HG03196 (cell line): ENCODE measurements around the gene SNTG2.

Experiments used
- ATAC-seq: cut with Tn5 transposase; IDR thresholded peaks from one replicate; pipeline ENCODE4 v1.9.1; 2021; ENCODE audit not compliant: unreplicated experiment

The SNTG2 gene

DNA sequence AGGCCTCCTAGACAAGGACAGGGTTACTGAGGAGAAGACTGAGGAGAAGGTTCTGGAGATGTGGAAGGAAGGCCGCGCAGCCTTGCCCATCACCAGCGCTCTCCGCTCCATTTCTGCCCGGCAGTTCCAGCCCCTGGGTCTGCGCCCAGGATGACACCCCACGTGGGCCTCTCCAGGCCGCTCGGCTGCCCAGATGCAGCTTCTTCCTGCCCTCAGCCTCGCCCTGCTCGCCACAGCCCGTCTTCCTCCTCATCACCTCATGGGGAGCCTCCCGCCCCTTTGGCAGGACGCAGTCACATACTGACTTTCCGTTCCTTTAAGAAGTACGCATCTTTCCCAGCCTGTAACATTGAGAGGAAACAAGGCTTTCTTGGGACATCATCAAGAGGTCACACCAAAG, 37.1 kb downstream of the SNTG2 start:
- no peak for ATAC-seq

GRCh38 chr2:989781-990467, 39.3 kb downstream of the SNTG2 start:
- no peak for ATAC-seq

- no peak for ATAC-seq
Observed at GRCh38 chr2:990970-991369, 40.3 kb downstream of the SNTG2 start.

DNA sequence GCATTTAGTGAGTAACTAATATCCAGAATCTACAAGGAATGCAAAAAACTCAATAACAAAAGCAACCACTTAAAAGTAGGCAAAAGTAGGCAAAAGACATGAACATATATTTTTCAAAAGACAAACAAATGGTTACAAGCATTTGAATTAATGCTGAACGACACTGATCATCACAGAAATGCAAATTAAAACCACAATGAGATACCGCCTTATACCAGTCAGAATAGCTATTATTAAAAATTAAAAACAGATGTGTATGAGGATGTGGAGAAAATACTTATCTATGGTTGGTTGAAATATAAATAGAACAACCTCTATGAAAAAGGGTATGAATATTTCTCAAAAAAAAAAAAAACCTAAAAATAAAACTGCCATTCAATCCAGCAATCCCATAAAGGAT, 51.7 kb downstream of the SNTG2 start:
- no peak for ATAC-seq

- ATAC-seq, result no peak
Observed at GRCh38 chr2:1004398-1004797, 53.7 kb downstream of the SNTG2 start.

DNA sequence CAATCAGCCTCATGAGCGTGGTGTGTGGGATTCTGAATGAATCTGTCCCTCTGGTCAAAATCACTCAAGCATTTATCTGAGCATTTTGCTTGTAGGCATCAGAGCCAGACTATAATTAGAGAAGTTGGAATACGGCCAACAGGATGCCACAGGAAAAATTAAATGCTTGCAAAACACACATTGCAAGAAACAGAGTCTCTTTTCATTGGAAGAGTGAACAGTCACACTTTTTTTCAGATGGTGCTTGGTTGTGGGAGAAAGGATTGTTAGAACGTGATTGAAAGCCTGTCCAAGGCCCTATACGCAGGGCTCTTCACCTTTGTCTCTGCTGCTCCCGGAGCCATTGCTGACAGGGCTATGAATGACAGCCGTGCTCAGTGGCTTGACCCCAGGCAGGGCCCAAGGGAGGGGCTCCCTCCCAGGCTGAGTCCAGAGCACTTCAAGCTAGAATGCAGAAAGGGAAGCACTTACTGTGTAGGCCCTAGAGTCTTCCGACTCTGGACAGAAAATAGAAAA, 59.8 kb downstream of the SNTG2 start:
- ATAC-seq, result no peak

DNA sequence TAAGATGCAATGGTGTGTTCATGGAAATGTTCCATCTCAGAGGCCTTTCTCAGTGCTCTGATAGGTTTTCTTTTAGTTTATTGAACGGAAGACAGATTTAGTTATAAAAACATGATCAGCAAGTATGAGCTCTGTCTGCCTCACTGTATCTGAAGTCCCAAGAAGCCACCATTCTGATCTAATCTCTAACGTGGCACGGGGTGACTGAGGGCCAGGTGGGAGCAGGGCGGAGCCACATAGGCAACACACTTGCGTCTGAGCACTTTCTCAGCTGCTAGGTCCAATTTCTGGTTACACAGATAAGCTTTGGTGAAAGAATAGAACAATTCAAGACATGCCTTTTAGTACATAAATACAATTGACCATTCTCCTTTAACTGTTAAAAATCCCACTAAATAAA, 60.4 kb downstream of the SNTG2 start:
- ATAC-seq, result no peak

DNA sequence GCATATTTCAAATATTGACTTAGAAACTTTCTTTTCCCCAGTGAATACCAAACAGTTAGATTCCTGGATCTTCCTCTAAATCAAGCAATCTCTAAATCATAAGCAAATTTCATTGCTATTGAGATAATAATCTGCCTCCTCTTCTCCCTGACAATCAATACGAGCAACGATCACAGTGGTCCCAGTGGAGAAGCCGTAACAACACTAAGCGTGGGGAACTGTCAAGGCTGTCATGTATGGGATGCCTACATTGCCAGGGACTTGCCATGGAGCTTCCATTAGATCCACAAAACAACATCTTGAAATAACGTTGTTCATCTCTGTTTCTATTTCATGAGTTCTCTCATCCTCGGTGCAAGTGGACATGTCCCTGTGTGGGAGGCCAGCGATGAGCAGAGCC, 61.3 kb downstream of the SNTG2 start:
- ATAC-seq, result no peak

DNA sequence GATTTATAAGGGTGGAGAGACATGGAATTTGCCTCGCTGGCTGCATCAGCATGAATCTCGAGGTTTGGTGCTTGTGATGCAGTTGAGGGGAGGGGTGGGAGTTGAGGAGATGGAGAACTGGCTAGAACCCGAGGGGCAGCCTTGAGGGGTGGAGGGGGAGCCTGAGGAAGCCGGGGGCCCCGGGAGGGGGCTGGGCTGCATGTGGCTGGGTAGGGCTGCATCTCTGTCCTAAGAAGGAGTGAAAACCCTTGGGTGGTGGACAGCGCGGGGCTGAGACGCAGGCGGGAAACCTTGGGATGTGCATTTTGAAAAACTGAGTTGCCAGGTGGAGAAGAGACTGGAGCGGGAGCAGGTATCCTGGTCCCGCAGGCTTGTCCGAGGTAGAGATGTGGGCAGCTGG, 64.2 kb downstream of the SNTG2 start:
- ATAC-seq, result no peak

DNA sequence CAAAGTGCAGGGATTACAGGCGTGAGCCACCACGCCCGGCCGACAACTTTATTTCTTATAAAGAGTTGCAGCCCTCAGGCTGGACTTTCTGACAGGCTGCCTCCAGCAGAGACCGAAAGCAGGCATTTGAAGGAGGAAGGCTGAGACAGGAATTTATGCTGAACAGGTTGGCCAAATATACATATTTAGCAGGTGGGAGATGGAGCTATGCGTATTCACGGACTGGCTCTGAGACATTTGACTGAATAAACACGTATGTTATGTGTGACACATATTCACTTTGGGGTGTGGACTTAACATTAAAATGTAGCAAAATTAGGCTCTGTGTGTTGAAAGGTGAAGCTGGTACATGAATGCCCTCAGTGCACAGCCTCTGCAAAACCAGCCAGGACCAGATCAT, 65.9 kb downstream of the SNTG2 start:
- ATAC-seq, result no peak

GRCh38 chr2:1017827-1018226, 67.2 kb downstream of the SNTG2 start:
- ATAC-seq, result no peak

DNA sequence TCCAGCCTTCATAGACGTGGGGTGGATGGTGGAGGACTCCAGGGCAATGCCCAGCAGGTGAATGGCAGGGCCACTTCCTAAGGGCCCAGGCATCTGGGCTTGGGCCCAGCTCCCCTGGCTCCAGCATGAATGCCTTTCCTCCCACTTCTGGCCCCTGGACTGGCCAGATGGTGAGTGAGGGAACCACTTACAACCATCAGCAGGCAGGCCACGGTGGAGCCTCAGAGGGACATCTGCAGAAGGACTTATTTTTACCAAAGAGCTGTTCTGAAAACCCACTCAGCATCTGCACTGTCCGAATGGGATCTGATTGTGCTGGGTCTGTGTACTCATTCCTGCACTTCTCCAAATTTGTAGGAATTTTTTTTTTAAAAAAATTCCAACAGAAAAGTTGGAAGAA, 69.6 kb downstream of the SNTG2 start:
- ATAC-seq, result no peak

DNA sequence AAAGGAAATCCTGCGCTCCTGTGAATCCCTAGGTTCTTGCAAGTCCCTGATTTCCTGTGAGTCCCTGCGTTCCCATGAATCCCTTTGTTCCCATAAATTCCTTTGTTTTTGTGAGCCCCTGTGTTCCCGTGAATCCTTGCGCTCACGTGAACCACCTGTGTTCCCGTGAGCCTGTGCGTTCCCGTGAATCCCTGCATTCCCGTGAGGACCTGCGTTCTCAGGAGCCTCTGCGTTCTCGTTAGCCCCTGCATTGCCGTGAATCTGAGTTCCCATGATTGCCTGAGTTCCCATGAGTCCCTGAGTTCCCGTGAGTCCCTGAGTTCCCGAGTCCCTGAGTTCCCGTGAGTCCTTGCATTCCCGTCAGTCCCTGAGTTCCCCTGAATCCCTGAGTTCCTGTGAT, 71.5 kb downstream of the SNTG2 start:
- no peak for ATAC-seq

- ATAC-seq, result no peak
Observed at GRCh38 chr2:1024981-1025380, 74.3 kb downstream of the SNTG2 start.

DNA sequence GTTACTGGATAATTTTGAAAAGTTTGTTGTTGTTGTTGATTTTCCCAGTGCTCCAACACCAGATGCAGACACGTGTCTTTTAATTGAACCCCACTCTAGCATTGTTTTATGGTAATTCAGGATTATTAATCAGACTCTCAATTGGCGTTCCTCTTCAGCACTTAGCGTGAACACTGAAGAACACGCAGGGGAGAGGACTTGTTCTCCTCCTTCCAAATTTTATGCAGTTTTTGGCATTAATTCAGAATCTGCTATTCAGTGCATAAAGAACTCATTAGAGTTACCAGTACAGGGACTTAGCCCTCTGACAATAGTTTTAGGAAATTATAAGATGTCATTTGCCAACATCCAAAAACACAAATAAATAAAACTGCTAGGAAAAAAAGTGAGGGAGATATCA, 75.5 kb downstream of the SNTG2 start:
- ATAC-seq, result no peak

- no peak for ATAC-seq
Observed at GRCh38 chr2:1028831-1029230, 78.2 kb downstream of the SNTG2 start.

GRCh38 chr2:1032030-1032429, 81.4 kb downstream of the SNTG2 start:
- ATAC-seq, result no peak

GRCh38 chr2:1033069-1033468, 82.4 kb downstream of the SNTG2 start:
- no peak for ATAC-seq

- no peak for ATAC-seq
Observed at GRCh38 chr2:1037066-1037465, 86.4 kb downstream of the SNTG2 start.

DNA sequence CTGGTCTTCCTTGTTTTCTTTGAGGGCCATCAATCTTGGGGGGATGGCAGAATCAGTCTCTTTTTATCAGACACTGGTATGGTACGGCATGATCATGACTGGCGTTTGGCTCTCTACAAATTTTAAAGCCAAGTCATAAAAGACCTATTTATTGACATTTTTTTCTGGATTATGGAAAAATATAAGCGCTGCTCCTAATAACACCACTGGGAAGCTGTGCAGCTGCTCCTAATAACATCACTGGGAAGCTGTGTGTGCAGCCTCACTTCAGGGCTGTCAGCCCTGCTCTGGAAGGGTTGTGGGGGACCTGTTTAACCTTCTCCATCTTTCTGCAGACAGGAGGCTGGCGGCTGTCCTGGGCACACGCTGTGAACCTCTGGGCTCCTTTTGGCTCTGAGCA, 88.9 kb downstream of the SNTG2 start:
- ATAC-seq, result no peak

GRCh38 chr2:1041012-1041805, 90.6 kb downstream of the SNTG2 start:
- no peak for ATAC-seq

DNA sequence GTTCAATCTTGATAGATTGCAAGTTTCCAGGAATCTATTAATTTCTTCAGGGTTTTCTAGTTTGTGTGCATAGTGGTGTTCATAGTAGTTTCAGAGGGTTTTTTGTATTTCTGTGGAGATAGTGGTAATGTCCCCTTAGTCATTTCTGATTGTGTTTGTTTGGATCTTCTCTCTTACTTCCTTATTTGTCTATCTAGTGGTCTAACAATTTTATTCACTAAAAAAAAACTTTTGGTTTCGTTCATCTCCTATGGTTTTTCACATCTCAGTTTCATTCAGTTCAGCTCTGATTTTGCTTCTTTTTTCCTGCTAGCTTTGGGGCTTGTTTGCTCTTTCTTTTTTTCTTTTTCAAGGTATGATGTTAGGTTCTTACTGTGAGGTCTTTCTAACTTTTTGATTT, 94.5 kb downstream of the SNTG2 start:
- peak; percentile 53 for ATAC-seq

DNA sequence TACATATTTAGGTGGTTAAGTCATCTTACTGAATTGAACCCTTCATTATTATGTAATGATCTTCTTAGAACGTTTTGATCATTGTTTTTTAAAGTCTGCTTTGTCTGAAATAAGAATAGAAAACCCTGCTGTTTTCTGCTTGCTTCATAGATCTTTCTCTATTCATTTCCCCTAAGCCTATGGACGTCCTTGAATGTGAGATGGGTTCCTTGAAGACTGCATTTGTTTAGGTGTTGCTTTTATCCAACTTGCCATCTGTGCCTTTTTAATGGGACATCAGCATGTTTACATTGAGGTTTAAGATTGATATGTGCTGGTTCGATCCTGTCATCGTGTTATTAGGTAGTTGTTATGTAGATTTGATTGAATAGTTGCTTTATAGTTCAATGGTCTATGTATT, 95.4 kb downstream of the SNTG2 start:
- ATAC-seq, result no peak
